ENCODE measurements around the gene EIF4E2.

- TF ChIP-seq, protein P1, sequence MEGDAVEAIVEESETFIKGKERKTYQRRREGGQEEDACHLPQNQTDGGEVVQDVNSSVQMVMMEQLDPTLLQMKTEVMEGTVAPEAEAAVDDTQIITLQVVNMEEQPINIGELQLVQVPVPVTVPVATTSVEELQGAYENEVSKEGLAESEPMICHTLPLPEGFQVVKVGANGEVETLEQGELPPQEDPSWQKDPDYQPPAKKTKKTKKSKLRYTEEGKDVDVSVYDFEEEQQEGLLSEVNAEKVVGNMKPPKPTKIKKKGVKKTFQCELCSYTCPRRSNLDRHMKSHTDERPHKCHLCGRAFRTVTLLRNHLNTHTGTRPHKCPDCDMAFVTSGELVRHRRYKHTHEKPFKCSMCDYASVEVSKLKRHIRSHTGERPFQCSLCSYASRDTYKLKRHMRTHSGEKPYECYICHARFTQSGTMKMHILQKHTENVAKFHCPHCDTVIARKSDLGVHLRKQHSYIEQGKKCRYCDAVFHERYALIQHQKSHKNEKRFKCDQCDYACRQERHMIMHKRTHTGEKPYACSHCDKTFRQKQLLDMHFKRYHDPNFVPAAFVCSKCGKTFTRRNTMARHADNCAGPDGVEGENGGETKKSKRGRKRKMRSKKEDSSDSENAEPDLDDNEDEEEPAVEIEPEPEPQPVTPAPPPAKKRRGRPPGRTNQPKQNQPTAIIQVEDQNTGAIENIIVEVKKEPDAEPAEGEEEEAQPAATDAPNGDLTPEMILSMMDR (IDR thresholded peaks at IDR 0.05): no peak
- no peak for TF ChIP-seq POLR2A (IDR thresholded peaks at IDR 0.05)
These were observed 24.0 kb upstream of the EIF4E2 start for GRCh38 chr2:232526372-232526941.
